Liver (tissue), 9 donors: ENCODE data around the gene DNAJC10. TPM values are rescaled to one million over a fixed set of nuclear protein-coding genes. Genes with fewer than 3 reads are reported as not detected.

Experiments used
- DNase-seq: peaks from one replicate; pipeline ENCODE4 v3.0.0-alpha.2; 2017; ENCODE audit warnings: low spot score
- H3K27ac ChIP-seq, 2 donors: one replicate each; pipeline ENCODE4 v1.7.0; 2013; ENCODE audit warnings: inconsistent platforms in 2 of 2, low read length in 2 of 2, control low read depth in 1 of 2, low read depth in 1 of 2, mild to moderate bottlenecking in 1 of 2
- H3K27me3 ChIP-seq, 4 donors: one replicate each; pipeline versions ENCODE4 v1.6.1 to v1.7.0; 2013; ENCODE audit warnings: low read length in 3 of 4, inconsistent platforms in 1 of 4, mild to moderate bottlenecking in 1 of 4, moderate library complexity in 1 of 4; ENCODE audit not compliant: control insufficient read depth in 4 of 4, insufficient read depth in 4 of 4
- H3K36me3 ChIP-seq, 4 donors: one replicate each; pipeline versions ENCODE4 v1.6.1 to v1.7.0; 2013; ENCODE audit warnings: low read length in 3 of 4, mild to moderate bottlenecking in 3 of 4, low read depth in 1 of 4, moderate library complexity in 1 of 4; ENCODE audit not compliant: control insufficient read depth in 4 of 4, insufficient read depth in 3 of 4
- H3K4me1 ChIP-seq, 4 donors: one replicate each; pipeline versions ENCODE4 v1.6.1 to v1.7.0; 2013; ENCODE audit warnings: low read length in 3 of 4, mild to moderate bottlenecking in 3 of 4, moderate library complexity in 1 of 4; ENCODE audit not compliant: control insufficient read depth in 4 of 4, insufficient read depth in 4 of 4
- H3K4me3 ChIP-seq, 3 donors: one replicate each; pipeline versions ENCODE4 v1.6.1 to v1.7.0; 2013; ENCODE audit warnings: low read length in 3 of 3, control low read depth in 1 of 3, low read depth in 1 of 3, mild to moderate bottlenecking in 1 of 3
- H3K9ac ChIP-seq, 2 donors: one replicate each; pipeline ENCODE4 v1.7.0; 2013; ENCODE audit warnings: low read length in 2 of 2, mild to moderate bottlenecking in 2 of 2, moderate library complexity in 2 of 2, control low read depth in 1 of 2, low read depth in 1 of 2
- H3K9me3 ChIP-seq, 4 donors: one replicate each; pipeline versions ENCODE4 v1.6.1 to v1.7.0; 2013; ENCODE audit warnings: low read length in 3 of 4; ENCODE audit not compliant: control insufficient read depth in 4 of 4
- CTCF ChIP-seq: fragments of 150-350 bp; IDR thresholded peaks from 2 replicates; pipeline ENCODE4 v1.5.1; 2017; ENCODE audit warnings: improper control_type of control experiment, low read depth, low read length; ENCODE audit not compliant: missing input control
- EGR1 ChIP-seq, 2 donors: IDR thresholded peaks; 2 replicates each; pipeline ENCODE4 v1.6.1; 2016 to 2018; ENCODE audit warnings: antibody characterized with exemption in 2 of 2, low read depth in 2 of 2
- FOXA1 ChIP-seq: IDR thresholded peaks from 2 replicates; pipeline ENCODE4 v1.6.1; 2016; ENCODE audit warnings: antibody characterized with exemption
- FOXA2 ChIP-seq: IDR thresholded peaks from 2 replicates; pipeline ENCODE4 v1.6.1; 2016; ENCODE audit warnings: antibody characterized with exemption
- GABPA ChIP-seq, 2 donors: IDR thresholded peaks in 1 of 2; conservative IDR thresholded peaks in 1 of 2; 2 replicates each; pipeline ENCODE4 v1.6.1; 2016; ENCODE audit warnings: antibody characterized with exemption in 2 of 2, mild to moderate bottlenecking in 1 of 2, moderate library complexity in 1 of 2
- HNF4A ChIP-seq, 2 donors: conservative IDR thresholded peaks; 2 replicates each; pipeline ENCODE4 v1.6.1; 2016; ENCODE audit warnings: antibody characterized with exemption in 2 of 2, mild to moderate bottlenecking in 2 of 2
- HNF4G ChIP-seq: IDR thresholded peaks from 2 replicates; pipeline ENCODE4 v1.6.1; 2016; ENCODE audit warnings: antibody characterized with exemption
- JUND ChIP-seq, 2 donors: IDR thresholded peaks; 2 replicates each; pipeline ENCODE4 v1.6.1; 2016; ENCODE audit warnings: antibody characterized with exemption in 2 of 2
- NR2F2 ChIP-seq: IDR thresholded peaks from 2 replicates; pipeline ENCODE4 v1.6.1; 2016; ENCODE audit warnings: antibody characterized with exemption
- RAD21 ChIP-seq, 2 donors: IDR thresholded peaks; 2 replicates each; pipeline ENCODE4 v1.6.1; 2016; ENCODE audit warnings: antibody characterized with exemption in 2 of 2, mild to moderate bottlenecking in 2 of 2
- RXRA ChIP-seq, 2 donors: IDR thresholded peaks; 2 replicates each; pipeline ENCODE4 v1.6.1; 2017 to 2018; ENCODE audit warnings: antibody characterized with exemption in 2 of 2, mild to moderate bottlenecking in 1 of 2
- SP1 ChIP-seq: IDR thresholded peaks from 2 replicates; pipeline ENCODE4 v1.6.1; 2018; ENCODE audit warnings: antibody characterized with exemption, mild to moderate bottlenecking
- YY1 ChIP-seq: IDR thresholded peaks from 2 replicates; pipeline ENCODE4 v1.6.1; 2016; ENCODE audit warnings: antibody characterized with exemption, mild to moderate bottlenecking
- WGBS: extraction: QIAGEN DNeasy Blood & Tissue Kit; methylation state at CpG from one replicate; pipeline ENCODE4 v1.1.7; 2013; 5-methylcytosine and 5-hydroxymethylcytosine counted together
- polyA plus RNA-seq, 2 donors: library from polyadenylated mRNA; stranded (reverse) in 1 of 2; unstranded in 1 of 2; fragments of 200-250 nt in 1 of 2; fragments of >200 nt in 1 of 2; fragmentation: Nextera tagmentation in 1 of 2; extraction: Ambion mirVana in 1 of 2; gene quantifications; one replicate each; pipeline versions ENCODE4 v1.2.1 to v1.2.3, GENCODE V29; 2013 to 2015
- total RNA-seq, 2 donors: library from RNA; depleted of rRNA; stranded (reverse); fragments of >200 nt; gene quantifications; one replicate each; pipeline ENCODE4 v1.2.3, GENCODE V29; 2014
- TF ChIP-seq, protein P1 (sequence below): IDR thresholded peaks from 2 replicates; pipeline ENCODE4 v1.6.1; 2016; ENCODE audit warnings: antibody characterized with exemption
- TF ChIP-seq, protein P2 (sequence below): IDR thresholded peaks from 2 replicates; pipeline ENCODE4 v1.6.1; 2016; ENCODE audit warnings: antibody characterized with exemption
- TF ChIP-seq, protein P3 (sequence below): IDR thresholded peaks from 2 replicates; pipeline ENCODE4 v1.6.1; 2016; ENCODE audit warnings: antibody characterized with exemption
- donor health status: healthy.
- donor health status: healthy.
- donor health status: healthy.
- donor health status: healthy.
- donor health status: healthy.

The DNAJC10 gene
- total and polyA plus RNA-seq, 4 donors: 16.3 to 46.4 (median 21.2) TPM

GRCh38 chr2:182698671-182699070, 17.4 kb upstream of the DNAJC10 start:
- TF ChIP-seq SP1 (no peak), NR2F2 (no peak), JUND (IDR thresholded peaks at IDR 0.05) (no peak), CTCF (no peak), RXRA (IDR thresholded peaks at IDR 0.05) (no peak), YY1 (no peak), RAD21 (IDR thresholded peaks at IDR 0.05) (no peak), GABPA (IDR thresholded peaks at IDR 0.05 in 1 of 2, conservative IDR thresholded peaks at IDR 0.05 in 1 of 2) (no peak), FOXA1 (no peak), EGR1 (IDR thresholded peaks at IDR 0.05; ENCODE audit: low read depth in 2 of 2) (no peak)
- TF ChIP-seq, protein P1, sequence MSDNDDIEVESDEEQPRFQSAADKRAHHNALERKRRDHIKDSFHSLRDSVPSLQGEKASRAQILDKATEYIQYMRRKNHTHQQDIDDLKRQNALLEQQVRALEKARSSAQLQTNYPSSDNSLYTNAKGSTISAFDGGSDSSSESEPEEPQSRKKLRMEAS: no peak
- TF ChIP-seq, protein P2, sequence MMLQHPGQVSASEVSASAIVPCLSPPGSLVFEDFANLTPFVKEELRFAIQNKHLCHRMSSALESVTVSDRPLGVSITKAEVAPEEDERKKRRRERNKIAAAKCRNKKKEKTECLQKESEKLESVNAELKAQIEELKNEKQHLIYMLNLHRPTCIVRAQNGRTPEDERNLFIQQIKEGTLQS: no peak
- TF ChIP-seq, protein P3, sequence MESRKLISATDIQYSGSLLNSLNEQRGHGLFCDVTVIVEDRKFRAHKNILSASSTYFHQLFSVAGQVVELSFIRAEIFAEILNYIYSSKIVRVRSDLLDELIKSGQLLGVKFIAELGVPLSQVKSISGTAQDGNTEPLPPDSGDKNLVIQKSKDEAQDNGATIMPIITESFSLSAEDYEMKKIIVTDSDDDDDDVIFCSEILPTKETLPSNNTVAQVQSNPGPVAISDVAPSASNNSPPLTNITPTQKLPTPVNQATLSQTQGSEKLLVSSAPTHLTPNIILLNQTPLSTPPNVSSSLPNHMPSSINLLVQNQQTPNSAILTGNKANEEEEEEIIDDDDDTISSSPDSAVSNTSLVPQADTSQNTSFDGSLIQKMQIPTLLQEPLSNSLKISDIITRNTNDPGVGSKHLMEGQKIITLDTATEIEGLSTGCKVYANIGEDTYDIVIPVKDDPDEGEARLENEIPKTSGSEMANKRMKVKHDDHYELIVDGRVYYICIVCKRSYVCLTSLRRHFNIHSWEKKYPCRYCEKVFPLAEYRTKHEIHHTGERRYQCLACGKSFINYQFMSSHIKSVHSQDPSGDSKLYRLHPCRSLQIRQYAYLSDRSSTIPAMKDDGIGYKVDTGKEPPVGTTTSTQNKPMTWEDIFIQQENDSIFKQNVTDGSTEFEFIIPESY: no peak
- 66% methylated on average over 3 of the region's 3 CpGs for WGBS

GRCh38 chr2:182705761-182706160, 10.3 kb upstream of the DNAJC10 start:
- Histone ChIP-seq H3K4me1 (no peaks in the 10 kb centered on the region), H3K9ac (no peak overlapping the region), H3K4me3 (no peak overlapping the region), H3K36me3 (no peaks in the 10 kb centered on the region), H3K9me3 (no peaks in the 10 kb centered on the region), H3K27ac (no peak overlapping the region), H3K27me3 (no peaks in the 10 kb centered on the region)
- 81% methylated on average over 1 of the region's 1 CpG for WGBS
- DNase-seq: no peak
- no peak for TF ChIP-seq EGR1 (IDR thresholded peaks at IDR 0.05; ENCODE audit: low read depth in 2 of 2)
- TF ChIP-seq HNF4A (conservative IDR thresholded peaks at IDR 0.05): no peak
- no peak for TF ChIP-seq JUND (IDR thresholded peaks at IDR 0.05)
- no peak for TF ChIP-seq NR2F2
- TF ChIP-seq, protein P2: no peak
- TF ChIP-seq FOXA2: no peak
- TF ChIP-seq SP1: no peak
- no peak for TF ChIP-seq HNF4G

More at GRCh38 chr2:182698671-182699070, 17.4 kb upstream of the DNAJC10 start:
- H3K4me1 ChIP-seq: no peaks in the 10 kb centered on the region
- H3K27ac ChIP-seq: no peak overlapping the region
- DNase-seq: no peak
- H3K4me3 ChIP-seq: no peak overlapping the region
- no peaks in the 10 kb centered on the region for H3K9me3 ChIP-seq
- H3K36me3 ChIP-seq: no peaks in the 10 kb centered on the region
- H3K27me3 ChIP-seq: no peaks in the 10 kb centered on the region
- H3K9ac ChIP-seq: no peak overlapping the region
